Mucosa of gallbladder (tissue), 1 donor: ENCODE results near the gene NARS2. TPM values are rescaled to one million over a fixed set of nuclear protein-coding genes. Genes with fewer than 3 reads are reported as not detected.
A peak's percentile ranks its signal among the peaks of the same experiment; 100 is the strongest.
"Not testable (repeated sequence)": the region's sequence is repeated elsewhere in the genome, so short reads cannot be mapped to it uniquely, and the experiment has no call there.

Source experiments
- DNase-seq: peaks from one replicate; pipeline ENCODE4 v3.0.0-alpha.2; 2020; ENCODE audit warnings: low spot score
- total RNA-seq: library from RNA; stranded (reverse); gene quantifications from one replicate; pipeline ENCODE4 v1.2.1, GENCODE V29; 2021
- donor health status: DM: no; HTN: no; CAD: no.

NARS2 gene
- total RNA-seq, 1 donor from 2014 or later: 16.3 TPM

GRCh38 chr11:78576549-78577097 is 2.0 kb upstream of the NARS2 start:
- DNase-seq: peak; percentile 53

GRCh38 chr11:78575478-78575877 is 814 bp upstream of the NARS2 start:
- DNase-seq: no peak

GRCh38 chr11:78573681-78574080 is 983 bp downstream of the NARS2 start:
- DNase-seq: no peak

- DNase-seq: no peak
Observed at GRCh38 chr11:78573271-78573670, 1.4 kb downstream of the NARS2 start.

- DNase-seq: no peak
Observed at GRCh38 chr11:78572394-78572793, 2.3 kb downstream of the NARS2 start.

GRCh38 chr11:78570031-78570430 is 4.6 kb downstream of the NARS2 start:
- no peak for DNase-seq

- DNase-seq: no peak
Observed at GRCh38 chr11:78567209-78567608, 7.5 kb downstream of the NARS2 start.

GRCh38 chr11:78564490-78565467 is 9.9 kb downstream of the NARS2 start:
- DNase-seq: peak; percentile 65

- DNase-seq: not testable (repeated sequence)
Observed at GRCh38 chr11:78564037-78564436, 10.6 kb downstream of the NARS2 start.

- not testable (repeated sequence) for DNase-seq
Observed at GRCh38 chr11:78563090-78563489, 11.6 kb downstream of the NARS2 start.

GRCh38 chr11:78562398-78562797 is 12.3 kb downstream of the NARS2 start:
- DNase-seq: no peak

- no peak for DNase-seq
Observed at GRCh38 chr11:78560826-78561484, 13.7 kb downstream of the NARS2 start.

- no peak for DNase-seq
Observed at GRCh38 chr11:78560153-78560552, 14.5 kb downstream of the NARS2 start.

- DNase-seq: no peak
Observed at GRCh38 chr11:78557236-78557635, 17.4 kb downstream of the NARS2 start.

GRCh38 chr11:78555592-78555991 is 19.1 kb downstream of the NARS2 start:
- no peak for DNase-seq

GRCh38 chr11:78552881-78553280 is 21.8 kb downstream of the NARS2 start:
- DNase-seq: no peak

- DNase-seq: not testable (repeated sequence)
Observed at GRCh38 chr11:78552139-78552538, 22.5 kb downstream of the NARS2 start.

GRCh38 chr11:78551066-78551465 is 23.6 kb downstream of the NARS2 start:
- no peak for DNase-seq

GRCh38 chr11:78549624-78550409 is 24.8 kb downstream of the NARS2 start:
- no peak for DNase-seq

GRCh38 chr11:78548911-78549590 is 25.6 kb downstream of the NARS2 start:
- DNase-seq: no peak
